ENCODE results near the gene MARK3. TPM values are rescaled to one million over a fixed set of nuclear protein-coding genes. Genes with fewer than 3 reads are reported as not detected.

MARK3 gene
- total and polyA plus RNA-seq, 2 donors (not counting 1 experiment from before 2014, with no cell fraction given) = 73.0 to 142 TPM

DNA sequence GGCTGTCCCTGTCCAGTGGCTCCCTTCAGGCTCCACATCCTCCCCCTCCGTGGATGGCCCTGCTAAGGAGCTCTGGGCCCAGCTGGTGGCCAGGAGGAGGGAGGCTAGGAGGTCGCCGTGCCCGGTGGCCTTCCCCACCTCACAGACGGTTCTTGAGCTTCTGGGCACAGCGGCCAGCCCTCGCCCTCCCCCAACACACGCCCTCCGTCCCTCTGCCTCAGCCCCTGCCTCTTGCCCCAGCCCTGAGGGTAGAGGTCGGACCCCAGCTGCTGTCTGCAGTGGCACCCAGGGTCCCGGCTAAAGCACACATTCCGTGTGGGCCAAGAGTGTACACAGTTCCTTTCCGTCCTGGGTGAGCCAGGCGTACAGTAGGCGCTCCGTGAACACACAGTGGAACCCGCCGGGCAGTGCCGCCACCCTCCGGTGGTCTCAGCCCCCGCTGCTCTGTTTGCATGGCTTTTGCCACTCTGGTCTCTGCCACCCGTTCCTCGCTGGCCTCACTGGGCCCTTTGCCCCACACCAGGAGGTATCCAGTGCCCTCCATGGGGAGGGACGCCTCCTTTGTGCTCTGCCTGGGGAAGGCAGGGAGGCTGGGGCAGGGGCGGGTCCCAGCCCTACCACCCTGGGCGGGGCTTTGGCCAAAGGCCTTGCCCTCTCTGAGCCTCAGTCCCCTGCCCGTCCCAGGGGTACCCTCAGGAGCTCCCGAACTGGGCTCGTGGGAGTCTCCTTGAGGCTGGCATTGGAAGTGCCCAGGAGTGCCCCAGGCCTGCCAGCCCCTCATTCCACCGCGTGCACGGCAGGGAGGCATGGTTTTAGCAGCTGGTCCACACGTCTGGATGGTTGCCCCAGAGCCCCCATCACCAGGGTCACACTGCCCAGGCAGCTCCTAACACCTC is 156.7 kb downstream of the MARK3 start:
- ChIA-PET CTCF (interaction anchor here (1.3 kb wide), 1 partner anchor 42 kb away, joined by 3 read pairs; no protein-coding TSS in a partner anchor), POLR2A (no interaction called here)
- Histone ChIP-seq H3K27ac (ENCODE audit: low read length in 2 of 2) (no peak overlapping the region), H3K4me1 (ENCODE audit: control insufficient read depth in 2 of 2, insufficient read depth in 2 of 2, low read length in 2 of 2) (peaks cover 0 to 6% of the 10 kb centered on the region in 2 donors), H3K79me2 (ENCODE audit: control insufficient read depth, insufficient read depth, low read length) (peaks cover 3% of the 10 kb centered on the region), H3K9me3 (ENCODE audit: control extremely low read depth in 1 of 3, control insufficient read depth in 2 of 3, insufficient read depth in 1 of 3, low read length in 2 of 3) (no peaks in the 10 kb centered on the region), H3K4me2 (replicated peaks; ENCODE audit: low read depth, low read length, poor library complexity, severe bottlenecking) (no peak overlapping the region), H3K4me3 (ENCODE audit: control extremely low read depth in 1 of 5, extremely low read depth in 1 of 5, insufficient read depth in 1 of 5, low read depth in 2 of 5, low read length in 4 of 5) (no peak overlapping the region), H3K9ac (ENCODE audit: low read length) (no peak overlapping the region), H3K27me3 (replicated peaks in 1 of 4; ENCODE audit: control extremely low read depth in 1 of 4, control insufficient read depth in 3 of 4, insufficient read depth in 4 of 4, low read length in 3 of 4) (peaks cover 0 to 22% (median 2%) of the 10 kb centered on the region in 4 experiments), H3K36me3 (replicated peaks in 1 of 2; ENCODE audit: control extremely low read depth in 1 of 2, control insufficient read depth in 1 of 2, extremely low read depth in 1 of 2, insufficient read depth in 2 of 2, low read length in 1 of 2) (no peaks in the 10 kb centered on the region), H4K20me1 (ENCODE audit: control insufficient read depth, insufficient read depth, low read length, poor library complexity, severe bottlenecking) (peaks cover 9% of the 10 kb centered on the region), H2AFZ (ENCODE audit: insufficient read depth, low read depth, low read length, poor library complexity, severe bottlenecking) (no peak overlapping the region)
- no peak for TF ChIP-seq EZH2 (IDR thresholded peaks at IDR 0.05; ENCODE audit: borderline replicate concordance, insufficient read depth, low read depth, low read length, poor library complexity, severe bottlenecking)
- Mint-ChIP-seq H3K9me3 (ENCODE audit: insufficient read depth) (no peaks in the 10 kb centered on the region), H3K27me3 (no peaks in the 10 kb centered on the region), H3K4me3 (no peak overlapping the region), H3K27ac (no peak overlapping the region), H3K4me1 (peaks cover 4% of the 10 kb centered on the region)
- no peak for DNase-seq
- intact Hi-C loops (cut with micrococcal nuclease) = no loop called here
- 83% methylated on average over 33 of the region's 33 CpGs for WGBS (ENCODE audit: insufficient coverage)
- ATAC-seq (ENCODE audit: low read depth) = no peak

DNA sequence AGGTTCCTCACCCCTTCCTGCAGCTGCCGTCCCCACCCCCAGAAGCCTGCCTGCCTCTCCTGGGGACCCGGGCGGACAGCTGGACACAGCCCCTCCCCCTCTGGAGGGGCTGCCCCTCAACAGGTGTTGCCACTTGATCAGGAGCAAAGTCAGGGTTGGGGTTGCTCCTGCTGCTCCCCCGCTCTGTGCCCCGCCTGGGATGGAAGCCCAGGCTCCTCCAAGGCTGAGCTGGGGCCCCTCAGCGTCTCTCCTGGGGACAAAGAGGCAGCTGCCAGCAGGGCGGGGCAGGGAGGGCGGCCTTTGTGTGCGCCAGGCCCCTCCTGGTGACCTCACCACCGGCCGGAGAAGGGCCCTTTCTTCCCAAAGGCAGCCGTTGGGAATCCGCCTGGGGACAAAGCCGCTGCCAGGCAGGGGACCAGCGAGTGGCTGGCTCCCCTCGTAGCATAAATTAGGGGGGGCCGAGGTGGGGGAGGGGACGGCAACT is 157.4 kb downstream of the MARK3 start:
- H4K20me1 ChIP-seq (ENCODE audit: control insufficient read depth, insufficient read depth, low read length, poor library complexity, severe bottlenecking) = peaks cover 16% of the 10 kb centered on the region
- Mint-ChIP-seq H3K4me3 (no peak overlapping the region), H3K4me1 (peaks cover 4% of the 10 kb centered on the region), H3K27ac (no peak overlapping the region), H3K9me3 (ENCODE audit: insufficient read depth) (no peaks in the 10 kb centered on the region), H3K27me3 (no peaks in the 10 kb centered on the region)
- no peaks in the 10 kb centered on the region for H3K36me3 ChIP-seq (replicated peaks in 1 of 2; ENCODE audit: control extremely low read depth in 1 of 2, control insufficient read depth in 1 of 2, extremely low read depth in 1 of 2, insufficient read depth in 2 of 2, low read length in 1 of 2)
- DNase-seq (no peak), ATAC-seq (ENCODE audit: low read depth) (no peak)
- intact Hi-C loops (cut with micrococcal nuclease) = no loop called here
- no peak overlapping the region for H3K4me2 ChIP-seq (replicated peaks; ENCODE audit: low read depth, low read length, poor library complexity, severe bottlenecking)
- H3K4me1 ChIP-seq (ENCODE audit: control insufficient read depth in 2 of 2, insufficient read depth in 2 of 2, low read length in 2 of 2) = peaks cover 0 to 6% of the 10 kb centered on the region in 2 donors
- TF ChIP-seq, protein P1, sequence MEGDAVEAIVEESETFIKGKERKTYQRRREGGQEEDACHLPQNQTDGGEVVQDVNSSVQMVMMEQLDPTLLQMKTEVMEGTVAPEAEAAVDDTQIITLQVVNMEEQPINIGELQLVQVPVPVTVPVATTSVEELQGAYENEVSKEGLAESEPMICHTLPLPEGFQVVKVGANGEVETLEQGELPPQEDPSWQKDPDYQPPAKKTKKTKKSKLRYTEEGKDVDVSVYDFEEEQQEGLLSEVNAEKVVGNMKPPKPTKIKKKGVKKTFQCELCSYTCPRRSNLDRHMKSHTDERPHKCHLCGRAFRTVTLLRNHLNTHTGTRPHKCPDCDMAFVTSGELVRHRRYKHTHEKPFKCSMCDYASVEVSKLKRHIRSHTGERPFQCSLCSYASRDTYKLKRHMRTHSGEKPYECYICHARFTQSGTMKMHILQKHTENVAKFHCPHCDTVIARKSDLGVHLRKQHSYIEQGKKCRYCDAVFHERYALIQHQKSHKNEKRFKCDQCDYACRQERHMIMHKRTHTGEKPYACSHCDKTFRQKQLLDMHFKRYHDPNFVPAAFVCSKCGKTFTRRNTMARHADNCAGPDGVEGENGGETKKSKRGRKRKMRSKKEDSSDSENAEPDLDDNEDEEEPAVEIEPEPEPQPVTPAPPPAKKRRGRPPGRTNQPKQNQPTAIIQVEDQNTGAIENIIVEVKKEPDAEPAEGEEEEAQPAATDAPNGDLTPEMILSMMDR (IDR thresholded peaks at IDR 0.05) = no peak
- TF ChIP-seq EZH2 (IDR thresholded peaks at IDR 0.05; ENCODE audit: borderline replicate concordance, insufficient read depth, low read depth, low read length, poor library complexity, severe bottlenecking) = no peak
- H3K9me3 ChIP-seq (ENCODE audit: control extremely low read depth in 1 of 3, control insufficient read depth in 2 of 3, insufficient read depth in 1 of 3, low read length in 2 of 3) = no peaks in the 10 kb centered on the region
- no peak overlapping the region for H3K9ac ChIP-seq (ENCODE audit: low read length)
- peaks cover 6% of the 10 kb centered on the region for H3K79me2 ChIP-seq (ENCODE audit: control insufficient read depth, insufficient read depth, low read length)
- ChIA-PET CTCF (interaction anchor here (1.3 to 9.3 kb wide), 2 partner anchors 23 to 42 kb away, joined by 3 to 128 read pairs; no protein-coding TSS in a partner anchor), POLR2A (no interaction called here)
- H2AFZ ChIP-seq (ENCODE audit: insufficient read depth, low read depth, low read length, poor library complexity, severe bottlenecking) = no peak overlapping the region
- H3K4me3 ChIP-seq (ENCODE audit: control extremely low read depth in 1 of 5, extremely low read depth in 1 of 5, insufficient read depth in 1 of 5, low read depth in 2 of 5, low read length in 4 of 5) = no peak overlapping the region
- no peak overlapping the region for H3K27ac ChIP-seq (ENCODE audit: low read length in 2 of 2)
- peaks cover 0 to 22% (median 2%) of the 10 kb centered on the region in 4 experiments for H3K27me3 ChIP-seq (replicated peaks in 1 of 4; ENCODE audit: control extremely low read depth in 1 of 4, control insufficient read depth in 3 of 4, insufficient read depth in 4 of 4, low read length in 3 of 4)
- WGBS (ENCODE audit: insufficient coverage) = 64% methylated on average over 18 of the region's 18 CpGs

Measured in B cell (primary cell).